Neural crest cell (in vitro differentiated cells): ENCODE measurements around the gene IGSF10. TPM values are rescaled to one million over a fixed set of nuclear protein-coding genes. Genes with fewer than 3 reads are reported as not detected.

Source experiments
- DNase-seq: peaks from one replicate; pipeline ENCODE4 v3.0.0; 2021; ENCODE audit warnings: low read depth, mixed read lengths, low spot score
- H3K27ac Mint-ChIP-seq: one replicate; pipeline ENCODE4 v1.8.0; 2021; ENCODE audit warnings: mild to moderate bottlenecking, mixed read lengths; ENCODE audit not compliant: unreplicated experiment
- H3K27me3 Mint-ChIP-seq: 2 replicates; pipeline ENCODE4 v1.8.0; 2021; ENCODE audit warnings: low read depth, mild to moderate bottlenecking, mixed read lengths
- H3K36me3 Mint-ChIP-seq: 2 replicates; pipeline ENCODE4 v1.8.0; 2021; ENCODE audit warnings: low read depth, mild to moderate bottlenecking, mixed read lengths
- H3K4me1 Mint-ChIP-seq: 2 replicates; pipeline ENCODE4 v1.8.0; 2021; ENCODE audit warnings: mixed read lengths
- H3K4me3 Mint-ChIP-seq: one replicate; pipeline ENCODE4 v1.8.0; 2021; ENCODE audit warnings: mild to moderate bottlenecking, mixed read lengths
- H3K9me3 Mint-ChIP-seq: 2 replicates; pipeline ENCODE4 v1.8.0; 2021; ENCODE audit warnings: mixed read lengths
- CTCF ChIP-seq: fragments of 200-600 bp; sonication (generic); conservative IDR thresholded peaks from 2 replicates; pipeline ENCODE4 v1.5.0; 2021; ENCODE audit warnings: antibody characterized with exemption, mild to moderate bottlenecking
- total RNA-seq: library from RNA; stranded (reverse); gene quantifications from 2 replicates; pipeline ENCODE4 v1.2.1, GENCODE V29; 2021

Gene IGSF10
- total RNA-seq, 1 donor from 2014 or later, result not detected

- H3K27ac Mint-ChIP-seq, result no peak overlapping the region
- no peaks in the 10 kb centered on the region for H3K27me3 Mint-ChIP-seq
- DNase-seq, result no peak
- H3K9me3 Mint-ChIP-seq, result no peaks in the 10 kb centered on the region
- peaks cover 4% of the 10 kb centered on the region for H3K36me3 Mint-ChIP-seq
- TF ChIP-seq CTCF, result no peak
- peaks cover 3% of the 10 kb centered on the region for H3K4me1 Mint-ChIP-seq
- no peak overlapping the region for H3K4me3 Mint-ChIP-seq
Measured at GRCh38 chr3:151480492-151480891, 19.6 kb upstream of the IGSF10 start.

- Mint-ChIP-seq H3K9me3 (no peaks in the 10 kb centered on the region), H3K36me3 (peaks cover 4% of the 10 kb centered on the region), H3K27me3 (no peaks in the 10 kb centered on the region), H3K4me3 (no peak overlapping the region), H3K4me1 (peaks cover 3% of the 10 kb centered on the region), H3K27ac (no peak overlapping the region)
- TF ChIP-seq CTCF, result no peak
- DNase-seq, result no peak
Measured at GRCh38 chr3:151479452-151479851, 18.6 kb upstream of the IGSF10 start.

DNA sequence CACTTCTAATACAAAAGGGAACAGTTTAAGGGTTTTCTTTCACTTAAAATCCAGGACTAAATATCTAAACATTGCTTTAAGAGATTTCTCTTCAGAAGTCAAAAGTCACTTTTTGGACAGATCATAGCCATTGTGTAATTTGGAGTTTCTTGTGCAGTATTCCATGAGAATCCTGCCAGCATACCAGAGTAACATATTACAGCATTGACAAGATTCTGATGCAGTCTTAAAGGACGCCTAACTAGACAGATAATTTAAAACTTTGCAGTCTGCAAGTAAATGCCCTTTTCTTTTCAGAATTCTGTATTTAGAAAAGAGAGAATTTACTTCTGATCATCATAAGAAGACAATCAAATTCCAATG is 17.5 kb upstream of the IGSF10 start:
- no peak for DNase-seq
- Mint-ChIP-seq H3K9me3 (no peaks in the 10 kb centered on the region), H3K27ac (no peak overlapping the region), H3K4me3 (no peak overlapping the region), H3K27me3 (no peaks in the 10 kb centered on the region), H3K36me3 (peaks cover 4% of the 10 kb centered on the region), H3K4me1 (peaks cover 3% of the 10 kb centered on the region)
- TF ChIP-seq CTCF, result no peak

GRCh38 chr3:151477591-151478334 is 16.9 kb upstream of the IGSF10 start:
- Mint-ChIP-seq H3K27me3 (no peaks in the 10 kb centered on the region), H3K27ac (no peak overlapping the region), H3K36me3 (peaks cover 4% of the 10 kb centered on the region), H3K9me3 (no peaks in the 10 kb centered on the region), H3K4me3 (no peak overlapping the region), H3K4me1 (peaks cover 3% of the 10 kb centered on the region)
- no peak for TF ChIP-seq CTCF
- DNase-seq, result no peak

GRCh38 chr3:151476344-151477018 is 15.6 kb upstream of the IGSF10 start:
- H3K4me1 Mint-ChIP-seq, result peaks cover 3% of the 10 kb centered on the region
- no peak overlapping the region for H3K27ac Mint-ChIP-seq
- no peaks in the 10 kb centered on the region for H3K27me3 Mint-ChIP-seq
- no peak overlapping the region for H3K4me3 Mint-ChIP-seq
- H3K36me3 Mint-ChIP-seq, result no peaks in the 10 kb centered on the region
- DNase-seq, result no peak
- no peak for TF ChIP-seq CTCF
- no peaks in the 10 kb centered on the region for H3K9me3 Mint-ChIP-seq
